B cell (primary cell): Measurements from ENCODE around the gene SMPD3. TPM values are rescaled to one million over a fixed set of nuclear protein-coding genes. Genes with fewer than 3 reads are reported as not detected.
"Not testable (repeated sequence)": the region's sequence is repeated elsewhere in the genome, so short reads cannot be mapped to it uniquely, and the experiment has no call there.

ENCODE experiments used
- ATAC-seq: fragments of 200-7000 bp; cut with Tn5 transposase; one replicate; pipeline ENCODE4 v1.10.0; 2021; ENCODE audit warnings: low read depth, mild to moderate bottlenecking, moderate number of reproducible peaks, moderate library complexity
- CTCF ChIA-PET: fragments of 350-600 bp; sonication (Branson Sonifier 250); formaldehyde crosslinking; loops from one replicate; lab custom pipeline; 2021; ENCODE audit warnings: antibody characterized with exemption, inconsistent platforms; lab: Charles Lee
- POLR2A ChIA-PET: fragments of 350-600 bp; sonication (Branson Sonifier 250); formaldehyde crosslinking; loops from one replicate; lab custom pipeline; 2021; ENCODE audit warnings: antibody characterized with exemption; lab: Charles Lee
- DNase-seq: peaks from one replicate; pipeline ENCODE4 v3.0.0; 2013
- H2AFZ ChIP-seq: 2 replicates; pipeline ENCODE4 v1.6.1; 2012; ENCODE audit warnings: mild to moderate bottlenecking, low read depth, low read length; ENCODE audit not compliant: insufficient read depth, poor library complexity, severe bottlenecking
- H3K27ac ChIP-seq, 2 donors: 1 replicate in 1 of 2; 2 replicates in 1 of 2; pipeline ENCODE4 v1.5.1; 2012 to 2013; ENCODE audit warnings: low read length in 2 of 2, mild to moderate bottlenecking in 2 of 2, moderate library complexity in 1 of 2
- H3K27me3 ChIP-seq, 4 experiments: fragments of 200-600 bp in 1 of 4; sonication (generic) in 1 of 4; replicated peaks in 1 of 4; 1 replicate in 2 of 4; 2 replicates in 2 of 4; pipeline versions ENCODE4 v1.6.1 to v1.7.0; 2013 to 2016; ENCODE audit warnings: low read length in 3 of 4, mild to moderate bottlenecking in 2 of 4, mixed read lengths in 1 of 4, moderate library complexity in 1 of 4; ENCODE audit not compliant: insufficient read depth in 4 of 4, control insufficient read depth in 3 of 4; ENCODE audit errors: control extremely low read depth in 1 of 4
- H3K36me3 ChIP-seq, 2 experiments: replicated peaks in 1 of 2; 1 replicate in 1 of 2; 2 replicates in 1 of 2; pipeline versions ENCODE4 v1.6.1 to v1.7.1; 2013; ENCODE audit warnings: low read length in 1 of 2; ENCODE audit not compliant: insufficient read depth in 2 of 2, control insufficient read depth in 1 of 2; ENCODE audit errors: control extremely low read depth in 1 of 2, extremely low read depth in 1 of 2
- H3K4me1 ChIP-seq, 2 donors: fragments of 200-600 bp in 1 of 2; sonication (generic) in 1 of 2; 1 replicate in 1 of 2; 2 replicates in 1 of 2; pipeline versions ENCODE4 v1.5.1 to v1.6.1; 2013 to 2017; ENCODE audit warnings: low read length in 2 of 2; ENCODE audit not compliant: control insufficient read depth in 2 of 2, insufficient read depth in 2 of 2
- H3K4me2 ChIP-seq: replicated peaks from 2 replicates; pipeline ENCODE3; 2012; ENCODE audit warnings: mild to moderate bottlenecking, low read depth, low read length; ENCODE audit not compliant: poor library complexity, severe bottlenecking
- H3K4me3 ChIP-seq, 5 experiments: fragments of 200-600 bp in 1 of 5; sonication (generic) in 1 of 5; 1 replicate in 3 of 5; 2 replicates in 2 of 5; pipeline versions ENCODE4 v1.5.1 to v1.7.0; 2011 to 2016; ENCODE audit warnings: low read length in 4 of 5, mild to moderate bottlenecking in 4 of 5, low read depth in 2 of 5, control low read depth in 1 of 5, moderate library complexity in 1 of 5; ENCODE audit not compliant: insufficient read depth in 1 of 5; ENCODE audit errors: control extremely low read depth in 1 of 5, extremely low read depth in 1 of 5
- H3K79me2 ChIP-seq: fragments of 200-600 bp; sonication (generic); one replicate; pipeline ENCODE4 v1.6.0; 2016; ENCODE audit warnings: low read length; ENCODE audit not compliant: control insufficient read depth, insufficient read depth
- H3K9ac ChIP-seq: fragments of 200-600 bp; sonication (generic); 2 replicates; pipeline ENCODE4 v1.6.1; 2017; ENCODE audit warnings: mild to moderate bottlenecking, low read length, moderate library complexity
- H3K9me3 ChIP-seq, 3 donors: one replicate each; pipeline versions ENCODE4 v1.6.1 to v1.7.1; 2013; ENCODE audit warnings: low read length in 2 of 3; ENCODE audit not compliant: control insufficient read depth in 2 of 3, insufficient read depth in 1 of 3; ENCODE audit errors: control extremely low read depth in 1 of 3
- H4K20me1 ChIP-seq: 2 replicates; pipeline ENCODE4 v1.6.0; 2012; ENCODE audit warnings: mild to moderate bottlenecking, low read length; ENCODE audit not compliant: insufficient read depth, control insufficient read depth, poor library complexity, severe bottlenecking
- H3K27ac Mint-ChIP-seq: one replicate; pipeline ENCODE4 v1.8.0; 2021; ENCODE audit warnings: mixed read lengths
- H3K27me3 Mint-ChIP-seq: one replicate; pipeline ENCODE4 v1.8.0; 2021; ENCODE audit warnings: mixed read lengths
- H3K4me1 Mint-ChIP-seq: one replicate; pipeline ENCODE4 v1.8.0; 2021; ENCODE audit warnings: mixed read lengths
- H3K4me3 Mint-ChIP-seq: one replicate; pipeline ENCODE4 v1.8.0; 2021; ENCODE audit warnings: mixed read lengths
- H3K9me3 Mint-ChIP-seq: one replicate; pipeline ENCODE4 v1.8.0; 2022; ENCODE audit warnings: mixed read lengths; ENCODE audit not compliant: insufficient read depth
- EZH2 ChIP-seq: IDR thresholded peaks from 2 replicates; pipeline ENCODE4 v1.6.1; 2012; ENCODE audit warnings: borderline replicate concordance, low read depth, mild to moderate bottlenecking, moderate library complexity, low read length; ENCODE audit not compliant: insufficient read depth, poor library complexity, severe bottlenecking
- WGBS: methylation state at CpG from one replicate; pipeline ENCODE4 v1.1.5; 2013; ENCODE audit warnings: missing lambda C conversion rate; ENCODE audit not compliant: insufficient coverage; 5-methylcytosine and 5-hydroxymethylcytosine counted together
- intact Hi-C: fragments of 100-400 bp; cut with micrococcal nuclease; formaldehyde crosslinking; loops from one replicate; pipeline ENCODE4 v1.10.0; 2022
- polyA minus RNA-seq: library from RNA; depleted of rRNA, polyadenylated mRNA; stranded (reverse); fragments of >200 nt; gene quantifications from 2 replicates; pipeline ENCODE4 v1.2.3, GENCODE V29; 2012
- polyA plus RNA-seq: library from polyadenylated mRNA; depleted of rRNA; stranded (reverse); fragments of >200 nt; gene quantifications from 2 replicates; pipeline ENCODE4 v1.2.3, GENCODE V29; 2012
- total RNA-seq, 2 donors: library from RNA; stranded (reverse); fragments of 120-200 nt in 1 of 2; gene quantifications; 1 replicate in 1 of 2; 2 replicates in 1 of 2; pipeline versions ENCODE4 v1.2.3 to v1.2.4, GENCODE V29; 2013 to 2022
- TF ChIP-seq, protein P1 (sequence below): fragments of 200-600 bp; IDR thresholded peaks from one replicate; pipeline ENCODE4 v1.8.0; 2022; ENCODE audit warnings: antibody characterized with exemption, mild to moderate bottlenecking

SMPD3 gene
- 1.2 and 1.3 TPM in 2 replicates for total RNA-seq
- total RNA-seq (2013), result 2.0 TPM
- 1.8 and 2.8 TPM in 2 replicates for polyA plus RNA-seq
- polyA minus RNA-seq, result 2.7 and 4.1 TPM in 2 replicates

DNA sequence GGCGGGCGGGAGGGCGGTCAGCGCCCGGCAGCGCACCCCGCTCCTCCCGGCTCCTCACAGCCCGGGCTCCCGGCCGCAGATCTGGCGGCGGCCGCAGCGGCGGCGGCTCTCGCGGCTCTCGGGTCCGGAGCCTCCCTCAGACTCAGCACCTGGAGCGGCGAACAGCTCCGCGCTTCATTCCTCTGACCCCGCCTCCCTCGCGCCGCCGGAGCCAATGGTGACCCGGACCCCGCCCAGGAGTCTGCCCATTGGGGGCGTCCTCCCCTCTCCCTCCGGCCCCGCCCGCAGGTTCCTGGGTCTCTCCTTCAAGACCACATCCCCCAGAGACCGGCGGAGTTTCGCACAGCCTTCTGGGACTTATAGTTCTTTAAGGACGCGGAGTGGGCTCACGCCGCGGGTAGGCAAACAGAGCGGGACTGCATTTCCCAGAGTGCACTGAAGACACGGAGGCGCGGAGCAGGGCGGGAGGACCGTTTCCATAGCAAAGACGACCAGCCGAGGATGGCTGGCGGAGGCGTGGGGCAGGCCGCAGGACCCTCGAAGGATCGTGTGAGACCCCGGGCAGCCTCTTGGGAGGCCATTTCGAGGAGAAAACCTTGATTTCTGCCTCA lies at the start of gene SMPD3:
Gene SMPD3 (minus strand): TSS at position 149 of the 611 bp plus-strand sequence. CDS start 76,327 bp downstream, outside the sequence.
- 2% methylated on average over 59 of the region's 59 CpGs for WGBS
- H3K27ac Mint-ChIP-seq, result peak within 1 kb of the TSS; percentile 43

DNA sequence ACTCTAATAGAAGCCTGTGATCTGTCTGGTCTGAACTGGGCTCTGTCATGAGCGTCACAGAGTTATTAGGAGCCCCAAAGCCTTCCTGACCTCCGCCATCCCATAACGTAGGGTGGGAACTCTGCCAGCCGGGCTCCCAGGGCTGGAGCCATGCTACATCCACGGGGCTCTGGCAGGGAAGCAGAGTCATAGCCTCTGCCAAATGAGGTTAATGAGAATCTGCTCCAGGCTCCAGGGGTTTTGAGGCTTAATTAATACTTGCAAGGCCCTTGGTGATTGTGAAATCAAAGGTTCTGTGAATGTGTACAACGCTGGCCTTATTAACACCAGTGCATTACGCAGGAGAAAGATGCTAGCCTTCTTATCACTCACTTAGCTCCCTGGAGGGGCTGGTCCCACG lies 48.4 kb upstream of the SMPD3 start:
- Histone ChIP-seq H4K20me1 (no peaks in the 10 kb centered on the region), H3K27me3 (no peaks in the 10 kb centered on the region), H3K4me1 (peaks cover 9 to 13% of the 10 kb centered on the region in 2 donors), H2AFZ (no peak overlapping the region), H3K9me3 (peaks cover 0 to 7% (median 0%) of the 10 kb centered on the region in 3 donors), H3K9ac (no peak overlapping the region), H3K27ac (no peak overlapping the region), H3K4me3 (no peak overlapping the region), H3K79me2 (no peaks in the 10 kb centered on the region), H3K4me2 (no peak overlapping the region), H3K36me3 (no peaks in the 10 kb centered on the region)
- DNase-seq (no peak), ATAC-seq (no peak)
- no peaks in the 10 kb centered on the region for H3K27me3 Mint-ChIP-seq
- no peak overlapping the region for H3K4me3 Mint-ChIP-seq
- POLR2A ChIA-PET, result no interaction called here
- peaks cover 10% of the 10 kb centered on the region for H3K4me1 Mint-ChIP-seq
- WGBS, result 88% methylated on average over 7 of the region's 8 CpGs
- CTCF ChIA-PET, result no interaction called here
- intact Hi-C loops, result no loop called here
- peaks cover 2% of the 10 kb centered on the region for H3K9me3 Mint-ChIP-seq
- no peak for TF ChIP-seq EZH2
- TF ChIP-seq, protein P1, sequence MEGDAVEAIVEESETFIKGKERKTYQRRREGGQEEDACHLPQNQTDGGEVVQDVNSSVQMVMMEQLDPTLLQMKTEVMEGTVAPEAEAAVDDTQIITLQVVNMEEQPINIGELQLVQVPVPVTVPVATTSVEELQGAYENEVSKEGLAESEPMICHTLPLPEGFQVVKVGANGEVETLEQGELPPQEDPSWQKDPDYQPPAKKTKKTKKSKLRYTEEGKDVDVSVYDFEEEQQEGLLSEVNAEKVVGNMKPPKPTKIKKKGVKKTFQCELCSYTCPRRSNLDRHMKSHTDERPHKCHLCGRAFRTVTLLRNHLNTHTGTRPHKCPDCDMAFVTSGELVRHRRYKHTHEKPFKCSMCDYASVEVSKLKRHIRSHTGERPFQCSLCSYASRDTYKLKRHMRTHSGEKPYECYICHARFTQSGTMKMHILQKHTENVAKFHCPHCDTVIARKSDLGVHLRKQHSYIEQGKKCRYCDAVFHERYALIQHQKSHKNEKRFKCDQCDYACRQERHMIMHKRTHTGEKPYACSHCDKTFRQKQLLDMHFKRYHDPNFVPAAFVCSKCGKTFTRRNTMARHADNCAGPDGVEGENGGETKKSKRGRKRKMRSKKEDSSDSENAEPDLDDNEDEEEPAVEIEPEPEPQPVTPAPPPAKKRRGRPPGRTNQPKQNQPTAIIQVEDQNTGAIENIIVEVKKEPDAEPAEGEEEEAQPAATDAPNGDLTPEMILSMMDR, result no peak
- no peak overlapping the region for H3K27ac Mint-ChIP-seq

More for the DNA sequence above, at the start of gene SMPD3:
- TF ChIP-seq, protein P1, result no peak
- no peak for TF ChIP-seq EZH2
- no peaks in the 10 kb centered on the region for H4K20me1 ChIP-seq
- no peak within 1 kb of the TSS for H3K27ac ChIP-seq
- H3K4me1 ChIP-seq, result peaks cover 20 to 22% of the 10 kb centered on the region in 2 donors
- H3K27me3 ChIP-seq, result peaks cover 0 to 31% (median 28%) of the 10 kb centered on the region in 4 experiments
- no peaks in the 10 kb centered on the region for H3K36me3 ChIP-seq
- Mint-ChIP-seq H3K27me3 (peaks cover 22% of the 10 kb centered on the region), H3K4me3 (peak within 1 kb of the TSS; percentile 77), H3K9me3 (no peaks in the 10 kb centered on the region), H3K4me1 (peaks cover 16% of the 10 kb centered on the region)
- H2AFZ ChIP-seq, result peak within 1 kb of the TSS; percentile 43
- peak within 1 kb of the TSS; percentile 60 for H3K9ac ChIP-seq
- POLR2A ChIA-PET, result no interaction called here
- peaks cover 0 to 11% (median 0%) of the 10 kb centered on the region in 3 donors for H3K9me3 ChIP-seq
- ATAC-seq, result peak; percentile 97
- intact Hi-C loops, result loop anchor here (1.0 to 10.0 kb wide), 4 partner anchors 22 to 211 kb away; partner anchors contain the start of genes PRMT7 and SLC7A6OS
- peak; percentile 97 for DNase-seq
- peak within 1 kb of the TSS; percentile 97 for H3K4me2 ChIP-seq
- H3K79me2 ChIP-seq, result no peaks in the 10 kb centered on the region
- CTCF ChIA-PET, result interaction anchor here (0.9 kb wide), 1 partner anchor 22 kb away, joined by 3 read pairs; no protein-coding TSS in a partner anchor
- peak within 1 kb of the TSS; percentile 16 to 66 (median 53) for H3K4me3 ChIP-seq

DNA sequence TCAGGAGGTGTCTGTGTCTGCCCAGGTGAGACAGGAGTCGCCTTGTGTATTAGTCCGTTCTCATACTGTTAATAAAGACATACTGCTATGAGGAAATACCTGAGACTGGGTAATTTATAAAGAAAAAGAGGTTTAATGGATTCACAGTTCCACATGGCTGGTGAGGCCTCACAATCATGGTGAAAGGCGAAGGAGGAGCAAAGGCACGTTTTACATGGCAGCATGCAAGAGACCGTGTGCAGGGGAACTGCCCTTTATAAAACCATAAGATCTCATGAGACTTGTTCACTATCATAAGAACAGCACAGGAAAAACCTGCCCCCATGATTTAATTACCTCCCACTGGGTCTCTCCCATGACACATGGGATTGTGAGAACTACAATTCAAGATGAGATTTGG lies 46.0 kb upstream of the SMPD3 start:
- H3K9me3 Mint-ChIP-seq, DNase-seq, H3K9ac ChIP-seq, CTCF ChIA-PET, POLR2A ChIA-PET, H3K4me3 ChIP-seq, H3K36me3 ChIP-seq, intact Hi-C loops, ATAC-seq, H3K27me3 Mint-ChIP-seq, H3K4me2 ChIP-seq, H3K79me2 ChIP-seq, H2AFZ ChIP-seq, H3K27ac ChIP-seq, H4K20me1 ChIP-seq, H3K27ac Mint-ChIP-seq, H3K4me3 Mint-ChIP-seq, H3K9me3 ChIP-seq, H3K27me3 ChIP-seq: not testable (repeated sequence)
- H3K4me1 Mint-ChIP-seq, result peaks cover 18% of the 10 kb centered on the region
- WGBS, result 82% methylated on average over 3 of the region's 5 CpGs
- peaks cover 22 to 25% of the 10 kb centered on the region in 2 donors for H3K4me1 ChIP-seq
